Measurements from ENCODE around the gene CLIP2. TPM values are rescaled to one million over a fixed set of nuclear protein-coding genes. Genes with fewer than 3 reads are reported as not detected.

The CLIP2 gene
- total RNA-seq, 1 experiment from 2014 or later, result 21.6 TPM

GRCh38 chr7:74267756-74268565 is 21.2 kb upstream of the CLIP2 start:
- Histone ChIP-seq H2BK5ac (ENCODE audit: insufficient read length, low read length) (no peak overlapping the region), H3K9me3 (ENCODE audit: control insufficient read depth, low read depth, low read length) (no peaks in the 10 kb centered on the region), H3K4ac (ENCODE audit: low read depth, low read length) (no peak overlapping the region), H3K18ac (ENCODE audit: insufficient read length, low read depth, low read length) (no peak overlapping the region), H3T11ph (ENCODE audit: low read length) (no peak overlapping the region), H3K4me2 (ENCODE audit: insufficient read depth, insufficient read length, low read length) (no peak overlapping the region), H2BK12ac (ENCODE audit: insufficient read length, low read depth, low read length) (no peak overlapping the region), H3K14ac (ENCODE audit: insufficient read depth, low read length) (no peak overlapping the region), H2BK20ac (ENCODE audit: low read depth, low read length, poor library complexity, severe bottlenecking) (no peak overlapping the region), H4K8ac (replicated peaks; ENCODE audit: insufficient read length, low read depth, low read length) (no peak overlapping the region), H3K9ac (ENCODE audit: extremely low read depth, insufficient read length, low read length) (no peak overlapping the region), H3K27me3 (ENCODE audit: insufficient read depth, low read length) (no peaks in the 10 kb centered on the region), H4K5ac (ENCODE audit: insufficient read length, low read depth, low read length) (no peak overlapping the region), H2BK120ac (ENCODE audit: low read depth, low read length, poor library complexity, severe bottlenecking) (no peak overlapping the region), H3K4me1 (ENCODE audit: insufficient read depth, low read length) (no peaks in the 10 kb centered on the region; the same call in 1 of the 2 replicates), H3K79me2 (ENCODE audit: insufficient read depth, low read length) (no peaks in the 10 kb centered on the region), H4K91ac (ENCODE audit: insufficient read length, low read depth, low read length) (no peak overlapping the region), H2AK5ac (ENCODE audit: insufficient read length, low read length) (no peak overlapping the region), H3K23ac (ENCODE audit: insufficient read length, low read depth, low read length) (no peak overlapping the region), H2AFZ (ENCODE audit: low read length) (no peak overlapping the region), H3K27ac (ENCODE audit: insufficient read length, low read depth, low read length) (no peak overlapping the region), H2BK15ac (ENCODE audit: low read depth, low read length) (no peak overlapping the region), H3K23me2 (ENCODE audit: insufficient read length, low read depth, low read length, poor library complexity, severe bottlenecking) (no peaks in the 10 kb centered on the region), H4K20me1 (ENCODE audit: control insufficient read depth, insufficient read depth, insufficient read length) (no peaks in the 10 kb centered on the region), H3K79me1 (ENCODE audit: insufficient read depth, low read depth, low read length, poor library complexity, severe bottlenecking) (no peaks in the 10 kb centered on the region), H3K56ac (ENCODE audit: insufficient read length, low read depth, low read length) (no peak overlapping the region)
- Mint-ChIP-seq H3K4me1 (peaks cover 8 to 17% of the 10 kb centered on the region in 2 experiments), H3K36me3 (ENCODE audit: insufficient read depth in 1 of 3, low read depth in 3 of 3) (no peaks in the 10 kb centered on the region), H3K4me3 (peak overlapping the region in 1 of 2 experiments; percentile 35; a peak in 1 of 5 replicates), H3K27me3 (ENCODE audit: low read depth) (peaks cover 8% of the 10 kb centered on the region), H3K27ac (peak overlapping the region in 2 of 3 experiments; percentile 36 to 52; a peak in 1 of 7 replicates), H3K9me3 (no peaks in the 10 kb centered on the region)
- no peak for DNase-seq
- WGBS (ENCODE audit: extremely low coverage, insufficient read length, low lambda C conversion rate), result no CpG with 5 or more reads among the region's 13 CpGs
- no peak for TF ChIP-seq CTCF (conservative IDR thresholded peaks at IDR 0.05)

Measured in H9 (cell line).